Liver (tissue), 9 donors: Measurements from ENCODE around the gene NAT10. TPM values are rescaled to one million over a fixed set of nuclear protein-coding genes. Genes with fewer than 3 reads are reported as not detected.

Experiments used
- DNase-seq: peaks from one replicate; pipeline ENCODE4 v3.0.0-alpha.2; 2017; ENCODE audit warnings: low spot score
- H3K27ac ChIP-seq, 2 donors: one replicate each; pipeline ENCODE4 v1.7.0; 2013; ENCODE audit warnings: inconsistent platforms in 2 of 2, low read length in 2 of 2, control low read depth in 1 of 2, low read depth in 1 of 2, mild to moderate bottlenecking in 1 of 2
- H3K27me3 ChIP-seq, 4 donors: one replicate each; pipeline versions ENCODE4 v1.6.1 to v1.7.0; 2013; ENCODE audit warnings: low read length in 3 of 4, inconsistent platforms in 1 of 4, mild to moderate bottlenecking in 1 of 4, moderate library complexity in 1 of 4; ENCODE audit not compliant: control insufficient read depth in 4 of 4, insufficient read depth in 4 of 4
- H3K36me3 ChIP-seq, 4 donors: one replicate each; pipeline versions ENCODE4 v1.6.1 to v1.7.0; 2013; ENCODE audit warnings: low read length in 3 of 4, mild to moderate bottlenecking in 3 of 4, low read depth in 1 of 4, moderate library complexity in 1 of 4; ENCODE audit not compliant: control insufficient read depth in 4 of 4, insufficient read depth in 3 of 4
- H3K4me1 ChIP-seq, 4 donors: one replicate each; pipeline versions ENCODE4 v1.6.1 to v1.7.0; 2013; ENCODE audit warnings: low read length in 3 of 4, mild to moderate bottlenecking in 3 of 4, moderate library complexity in 1 of 4; ENCODE audit not compliant: control insufficient read depth in 4 of 4, insufficient read depth in 4 of 4
- H3K4me3 ChIP-seq, 3 donors: one replicate each; pipeline versions ENCODE4 v1.6.1 to v1.7.0; 2013; ENCODE audit warnings: low read length in 3 of 3, control low read depth in 1 of 3, low read depth in 1 of 3, mild to moderate bottlenecking in 1 of 3
- H3K9ac ChIP-seq, 2 donors: one replicate each; pipeline ENCODE4 v1.7.0; 2013; ENCODE audit warnings: low read length in 2 of 2, mild to moderate bottlenecking in 2 of 2, moderate library complexity in 2 of 2, control low read depth in 1 of 2, low read depth in 1 of 2
- H3K9me3 ChIP-seq, 4 donors: one replicate each; pipeline versions ENCODE4 v1.6.1 to v1.7.0; 2013; ENCODE audit warnings: low read length in 3 of 4; ENCODE audit not compliant: control insufficient read depth in 4 of 4
- FOXA1 ChIP-seq: IDR thresholded peaks from 2 replicates; pipeline ENCODE4 v1.6.1; 2016; ENCODE audit warnings: antibody characterized with exemption
- FOXA2 ChIP-seq: IDR thresholded peaks from 2 replicates; pipeline ENCODE4 v1.6.1; 2016; ENCODE audit warnings: antibody characterized with exemption
- HNF4A ChIP-seq, 2 donors: conservative IDR thresholded peaks; 2 replicates each; pipeline ENCODE4 v1.6.1; 2016; ENCODE audit warnings: antibody characterized with exemption in 2 of 2, mild to moderate bottlenecking in 2 of 2
- HNF4G ChIP-seq: IDR thresholded peaks from 2 replicates; pipeline ENCODE4 v1.6.1; 2016; ENCODE audit warnings: antibody characterized with exemption
- JUND ChIP-seq, 2 donors: IDR thresholded peaks; 2 replicates each; pipeline ENCODE4 v1.6.1; 2016; ENCODE audit warnings: antibody characterized with exemption in 2 of 2
- NR2F2 ChIP-seq: IDR thresholded peaks from 2 replicates; pipeline ENCODE4 v1.6.1; 2016; ENCODE audit warnings: antibody characterized with exemption
- RXRA ChIP-seq, 2 donors: IDR thresholded peaks; 2 replicates each; pipeline ENCODE4 v1.6.1; 2017 to 2018; ENCODE audit warnings: antibody characterized with exemption in 2 of 2, mild to moderate bottlenecking in 1 of 2
- TAF1 ChIP-seq: conservative IDR thresholded peaks from 2 replicates; pipeline ENCODE4 v1.6.1; 2016; ENCODE audit warnings: antibody characterized with exemption, mild to moderate bottlenecking
- YY1 ChIP-seq: IDR thresholded peaks from 2 replicates; pipeline ENCODE4 v1.6.1; 2016; ENCODE audit warnings: antibody characterized with exemption, mild to moderate bottlenecking
- WGBS: extraction: QIAGEN DNeasy Blood & Tissue Kit; methylation state at CpG from one replicate; pipeline ENCODE4 v1.1.7; 2013; 5-methylcytosine and 5-hydroxymethylcytosine counted together
- polyA plus RNA-seq, 2 donors: library from polyadenylated mRNA; stranded (reverse) in 1 of 2; unstranded in 1 of 2; fragments of 200-250 nt in 1 of 2; fragments of >200 nt in 1 of 2; fragmentation: Nextera tagmentation in 1 of 2; extraction: Ambion mirVana in 1 of 2; gene quantifications; one replicate each; pipeline versions ENCODE4 v1.2.1 to v1.2.3, GENCODE V29; 2013 to 2015
- total RNA-seq, 2 donors: library from RNA; depleted of rRNA; stranded (reverse); fragments of >200 nt; gene quantifications; one replicate each; pipeline ENCODE4 v1.2.3, GENCODE V29; 2014
- TF ChIP-seq, protein P1 (sequence below): IDR thresholded peaks from 2 replicates; pipeline ENCODE4 v1.6.1; 2016; ENCODE audit warnings: antibody characterized with exemption
- TF ChIP-seq, protein P2 (sequence below): IDR thresholded peaks from 2 replicates; pipeline ENCODE4 v1.6.1; 2016; ENCODE audit warnings: antibody characterized with exemption, mild to moderate bottlenecking
- TF ChIP-seq, protein P3 (sequence below): IDR thresholded peaks from 2 replicates; pipeline ENCODE4 v1.6.1; 2016; ENCODE audit warnings: antibody characterized with exemption
- donor health status: healthy.
- donor health status: healthy.
- donor health status: healthy.
- donor health status: healthy.
- donor health status: healthy.

Gene NAT10
- total and polyA plus RNA-seq, 4 donors, result 9.1 to 14.0 (median 13.5) TPM

DNA sequence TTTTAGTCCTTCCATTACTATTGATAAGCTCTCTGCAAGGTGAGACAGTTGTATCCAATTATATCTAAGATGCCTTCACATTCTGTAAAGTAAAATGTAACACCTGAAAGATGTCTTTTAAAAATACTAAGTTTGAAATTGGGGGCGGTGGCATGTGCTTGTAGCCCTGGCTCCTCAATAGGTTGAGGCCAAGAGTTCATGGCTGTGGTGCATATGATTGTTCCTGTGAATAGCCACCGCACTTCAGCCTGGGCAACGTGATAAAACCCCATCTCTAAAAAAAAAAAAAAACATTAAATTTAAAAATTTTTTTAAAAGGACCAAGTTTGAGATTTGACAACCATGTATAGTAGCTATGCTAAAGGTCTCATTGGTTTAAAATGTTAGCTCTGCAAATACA lies 33.4 kb upstream of the NAT10 start:
- DNase-seq, result no peak
- TF ChIP-seq TAF1 (no peak), JUND (IDR thresholded peaks at IDR 0.05) (no peak), FOXA1 (no peak), NR2F2 (no peak), YY1 (no peak)
- TF ChIP-seq, protein P1, sequence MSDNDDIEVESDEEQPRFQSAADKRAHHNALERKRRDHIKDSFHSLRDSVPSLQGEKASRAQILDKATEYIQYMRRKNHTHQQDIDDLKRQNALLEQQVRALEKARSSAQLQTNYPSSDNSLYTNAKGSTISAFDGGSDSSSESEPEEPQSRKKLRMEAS, result no peak
- TF ChIP-seq, protein P2, sequence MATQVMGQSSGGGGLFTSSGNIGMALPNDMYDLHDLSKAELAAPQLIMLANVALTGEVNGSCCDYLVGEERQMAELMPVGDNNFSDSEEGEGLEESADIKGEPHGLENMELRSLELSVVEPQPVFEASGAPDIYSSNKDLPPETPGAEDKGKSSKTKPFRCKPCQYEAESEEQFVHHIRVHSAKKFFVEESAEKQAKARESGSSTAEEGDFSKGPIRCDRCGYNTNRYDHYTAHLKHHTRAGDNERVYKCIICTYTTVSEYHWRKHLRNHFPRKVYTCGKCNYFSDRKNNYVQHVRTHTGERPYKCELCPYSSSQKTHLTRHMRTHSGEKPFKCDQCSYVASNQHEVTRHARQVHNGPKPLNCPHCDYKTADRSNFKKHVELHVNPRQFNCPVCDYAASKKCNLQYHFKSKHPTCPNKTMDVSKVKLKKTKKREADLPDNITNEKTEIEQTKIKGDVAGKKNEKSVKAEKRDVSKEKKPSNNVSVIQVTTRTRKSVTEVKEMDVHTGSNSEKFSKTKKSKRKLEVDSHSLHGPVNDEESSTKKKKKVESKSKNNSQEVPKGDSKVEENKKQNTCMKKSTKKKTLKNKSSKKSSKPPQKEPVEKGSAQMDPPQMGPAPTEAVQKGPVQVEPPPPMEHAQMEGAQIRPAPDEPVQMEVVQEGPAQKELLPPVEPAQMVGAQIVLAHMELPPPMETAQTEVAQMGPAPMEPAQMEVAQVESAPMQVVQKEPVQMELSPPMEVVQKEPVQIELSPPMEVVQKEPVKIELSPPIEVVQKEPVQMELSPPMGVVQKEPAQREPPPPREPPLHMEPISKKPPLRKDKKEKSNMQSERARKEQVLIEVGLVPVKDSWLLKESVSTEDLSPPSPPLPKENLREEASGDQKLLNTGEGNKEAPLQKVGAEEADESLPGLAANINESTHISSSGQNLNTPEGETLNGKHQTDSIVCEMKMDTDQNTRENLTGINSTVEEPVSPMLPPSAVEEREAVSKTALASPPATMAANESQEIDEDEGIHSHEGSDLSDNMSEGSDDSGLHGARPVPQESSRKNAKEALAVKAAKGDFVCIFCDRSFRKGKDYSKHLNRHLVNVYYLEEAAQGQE, result no peak
- TF ChIP-seq, protein P3, sequence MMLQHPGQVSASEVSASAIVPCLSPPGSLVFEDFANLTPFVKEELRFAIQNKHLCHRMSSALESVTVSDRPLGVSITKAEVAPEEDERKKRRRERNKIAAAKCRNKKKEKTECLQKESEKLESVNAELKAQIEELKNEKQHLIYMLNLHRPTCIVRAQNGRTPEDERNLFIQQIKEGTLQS, result no peak
- no peaks in the 10 kb centered on the region for H3K9me3 ChIP-seq
- no peak overlapping the region for H3K9ac ChIP-seq
- 88% methylated on average over 3 of the region's 3 CpGs for WGBS
- peaks cover 10 to 41% (median 26%) of the 10 kb centered on the region in 4 donors for H3K36me3 ChIP-seq
- H3K27me3 ChIP-seq, result no peaks in the 10 kb centered on the region
- H3K27ac ChIP-seq, result no peak overlapping the region
- peaks cover 0 to 11% (median under 1%) of the 10 kb centered on the region in 4 donors for H3K4me1 ChIP-seq
- H3K4me3 ChIP-seq, result no peak overlapping the region

DNA sequence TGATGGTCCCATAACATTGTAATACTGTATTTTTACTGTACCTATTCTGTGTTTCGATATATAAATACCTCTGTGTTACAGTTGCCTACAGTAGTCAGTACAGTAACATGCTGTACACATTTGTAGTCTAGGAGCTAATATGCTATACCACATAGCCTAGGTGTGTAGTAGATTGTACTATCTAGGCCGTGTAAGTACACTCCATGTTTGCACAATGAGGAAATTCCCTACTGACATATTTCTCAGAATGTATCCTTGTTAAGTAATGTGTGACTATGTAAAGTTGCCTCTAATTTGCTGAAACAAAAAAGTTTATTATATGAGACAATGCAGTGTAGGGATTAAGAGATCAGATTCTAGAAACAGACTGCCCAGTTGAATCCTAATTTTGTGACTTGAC lies 32.6 kb upstream of the NAT10 start:
- 60% methylated on average over 2 of the region's 2 CpGs for WGBS
- TF ChIP-seq YY1 (no peak), FOXA1 (no peak), HNF4A (conservative IDR thresholded peaks at IDR 0.05) (no peak), NR2F2 (no peak), HNF4G (no peak), RXRA (IDR thresholded peaks at IDR 0.05) (no peak), TAF1 (no peak), FOXA2 (no peak)
- TF ChIP-seq, protein P1, result no peak
- TF ChIP-seq, protein P2, result no peak
- TF ChIP-seq, protein P3, result no peak

More for the DNA sequence above, 32.6 kb upstream of the NAT10 start:
- peaks cover 10 to 48% (median 34%) of the 10 kb centered on the region in 4 donors for H3K36me3 ChIP-seq
- no peak for DNase-seq
- no peak overlapping the region for H3K9ac ChIP-seq
- H3K9me3 ChIP-seq, result no peaks in the 10 kb centered on the region
- no peaks in the 10 kb centered on the region for H3K27me3 ChIP-seq
- no peak overlapping the region for H3K27ac ChIP-seq
- peaks cover 0 to 7% (median under 1%) of the 10 kb centered on the region in 4 donors for H3K4me1 ChIP-seq
- no peak overlapping the region for H3K4me3 ChIP-seq
